ENCODE data around the gene TTLL4.

DNA sequence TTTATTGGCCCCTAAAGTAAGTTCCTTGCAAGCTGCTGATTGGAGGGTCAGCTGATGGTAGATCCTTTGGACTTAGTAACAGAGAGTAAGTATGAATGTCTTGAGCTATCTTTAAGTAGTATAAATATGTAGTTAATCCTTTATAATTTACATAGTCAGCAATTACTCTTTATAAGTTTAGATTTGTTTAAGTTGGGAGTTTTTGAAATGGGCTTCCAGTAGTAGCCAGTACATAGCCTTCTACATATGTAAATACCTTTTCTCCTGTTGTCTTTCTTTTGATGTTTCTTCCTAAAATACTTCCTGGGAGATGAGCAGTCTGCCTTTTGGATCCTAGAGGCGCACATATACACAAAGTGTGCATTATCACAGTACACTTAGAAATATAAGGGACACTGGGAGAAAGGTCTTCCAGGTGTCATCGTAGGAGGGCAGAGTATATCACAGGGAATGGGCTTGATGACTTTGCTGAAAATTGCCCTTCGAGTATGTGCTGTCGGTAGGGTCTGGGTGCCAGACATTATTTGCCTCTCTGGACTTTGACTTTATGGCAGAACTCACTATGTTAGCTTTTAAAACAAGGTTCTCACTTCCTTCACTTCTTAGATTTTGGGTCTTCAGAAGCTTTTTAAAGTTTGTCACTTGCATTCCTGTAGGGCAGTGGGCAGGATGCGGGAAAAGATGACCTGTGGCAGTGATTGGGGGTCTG is 21.6 kb downstream of the TTLL4 start:
- TF ChIP-seq, protein P1, sequence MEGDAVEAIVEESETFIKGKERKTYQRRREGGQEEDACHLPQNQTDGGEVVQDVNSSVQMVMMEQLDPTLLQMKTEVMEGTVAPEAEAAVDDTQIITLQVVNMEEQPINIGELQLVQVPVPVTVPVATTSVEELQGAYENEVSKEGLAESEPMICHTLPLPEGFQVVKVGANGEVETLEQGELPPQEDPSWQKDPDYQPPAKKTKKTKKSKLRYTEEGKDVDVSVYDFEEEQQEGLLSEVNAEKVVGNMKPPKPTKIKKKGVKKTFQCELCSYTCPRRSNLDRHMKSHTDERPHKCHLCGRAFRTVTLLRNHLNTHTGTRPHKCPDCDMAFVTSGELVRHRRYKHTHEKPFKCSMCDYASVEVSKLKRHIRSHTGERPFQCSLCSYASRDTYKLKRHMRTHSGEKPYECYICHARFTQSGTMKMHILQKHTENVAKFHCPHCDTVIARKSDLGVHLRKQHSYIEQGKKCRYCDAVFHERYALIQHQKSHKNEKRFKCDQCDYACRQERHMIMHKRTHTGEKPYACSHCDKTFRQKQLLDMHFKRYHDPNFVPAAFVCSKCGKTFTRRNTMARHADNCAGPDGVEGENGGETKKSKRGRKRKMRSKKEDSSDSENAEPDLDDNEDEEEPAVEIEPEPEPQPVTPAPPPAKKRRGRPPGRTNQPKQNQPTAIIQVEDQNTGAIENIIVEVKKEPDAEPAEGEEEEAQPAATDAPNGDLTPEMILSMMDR (conservative IDR thresholded peaks at IDR 0.05) = no peak
- no peak for TF ChIP-seq ZFX (IDR thresholded peaks at IDR 0.05)
